ENCODE results near the gene CEACAM1. TPM values are rescaled to one million over a fixed set of nuclear protein-coding genes. Genes with fewer than 3 reads are reported as not detected.

The CEACAM1 gene
- total RNA-seq, 2 donors from 2014 or later = 251 to 510 TPM

DNA sequence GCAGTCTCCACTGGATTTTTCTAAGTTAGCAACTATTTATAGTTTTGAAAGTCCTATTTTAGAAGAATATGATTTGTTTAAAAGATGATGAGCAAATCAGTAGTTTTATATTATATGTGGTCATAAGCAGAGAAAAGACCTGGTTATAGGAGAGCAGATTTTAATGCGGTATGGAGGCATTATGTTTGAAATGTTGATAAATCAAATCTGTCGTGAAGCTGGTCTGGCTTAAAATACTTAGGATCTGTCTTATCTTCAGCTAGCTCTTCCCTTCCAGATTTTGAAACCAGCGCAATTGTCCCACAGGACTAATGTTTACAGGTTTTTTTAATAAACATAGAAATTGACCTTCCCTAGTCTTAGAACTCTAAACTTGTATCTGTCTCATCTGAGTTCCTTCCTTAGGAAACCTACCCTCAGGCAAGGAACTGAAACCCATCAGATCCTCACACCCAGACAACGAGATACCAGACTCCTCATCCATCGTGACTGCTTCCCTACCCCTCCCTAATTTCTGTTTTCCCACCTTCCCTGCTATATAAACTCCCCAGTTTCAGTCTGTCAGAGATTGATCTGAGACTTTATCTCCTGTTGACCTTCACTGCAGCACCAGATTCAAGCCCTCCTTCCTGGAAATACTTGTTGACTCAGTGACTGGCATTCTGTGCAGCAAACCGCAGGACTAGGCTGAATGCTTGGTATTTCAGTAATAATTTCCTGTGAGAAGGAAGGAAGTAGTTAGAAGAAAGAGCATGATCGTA lies 47.8 kb downstream of the CEACAM1 start:
- H3K27ac ChIP-seq = no peak overlapping the region

DNA sequence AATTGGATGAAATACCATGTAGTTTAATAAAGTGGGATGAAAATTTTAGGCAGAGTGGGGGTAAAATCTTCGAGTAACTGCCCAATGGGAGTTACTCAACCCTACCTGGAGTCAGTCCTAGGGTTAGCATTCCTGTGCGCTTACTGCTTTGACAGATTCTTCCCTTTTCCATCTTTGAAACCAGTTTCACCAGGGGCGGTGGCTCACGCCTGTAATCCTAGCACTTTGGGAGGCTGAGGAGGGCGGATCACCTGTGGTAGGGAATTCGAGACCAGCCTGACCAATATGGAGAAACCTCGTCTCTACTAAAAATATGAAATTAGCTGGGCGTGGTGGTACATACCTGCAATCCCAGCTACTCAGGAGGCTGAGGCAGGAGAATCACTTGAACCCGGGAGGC lies 48.5 kb downstream of the CEACAM1 start:
- intact Hi-C loops (cut with DNase I) = no loop called here
- no peaks in the 10 kb centered on the region for H3K36me3 ChIP-seq
- no peak overlapping the region for H3K4me3 ChIP-seq
- H3K4me1 ChIP-seq = no peaks in the 10 kb centered on the region
- H3K27ac ChIP-seq = no peak overlapping the region
- no peak for DNase-seq
- H3K27me3 ChIP-seq = no peaks in the 10 kb centered on the region
- no peak overlapping the region for H3K9ac ChIP-seq (ENCODE audit: low read depth in 2 of 2, low read length in 2 of 2)
- no peaks in the 10 kb centered on the region for H3K9me3 ChIP-seq
- TF ChIP-seq, protein P1, sequence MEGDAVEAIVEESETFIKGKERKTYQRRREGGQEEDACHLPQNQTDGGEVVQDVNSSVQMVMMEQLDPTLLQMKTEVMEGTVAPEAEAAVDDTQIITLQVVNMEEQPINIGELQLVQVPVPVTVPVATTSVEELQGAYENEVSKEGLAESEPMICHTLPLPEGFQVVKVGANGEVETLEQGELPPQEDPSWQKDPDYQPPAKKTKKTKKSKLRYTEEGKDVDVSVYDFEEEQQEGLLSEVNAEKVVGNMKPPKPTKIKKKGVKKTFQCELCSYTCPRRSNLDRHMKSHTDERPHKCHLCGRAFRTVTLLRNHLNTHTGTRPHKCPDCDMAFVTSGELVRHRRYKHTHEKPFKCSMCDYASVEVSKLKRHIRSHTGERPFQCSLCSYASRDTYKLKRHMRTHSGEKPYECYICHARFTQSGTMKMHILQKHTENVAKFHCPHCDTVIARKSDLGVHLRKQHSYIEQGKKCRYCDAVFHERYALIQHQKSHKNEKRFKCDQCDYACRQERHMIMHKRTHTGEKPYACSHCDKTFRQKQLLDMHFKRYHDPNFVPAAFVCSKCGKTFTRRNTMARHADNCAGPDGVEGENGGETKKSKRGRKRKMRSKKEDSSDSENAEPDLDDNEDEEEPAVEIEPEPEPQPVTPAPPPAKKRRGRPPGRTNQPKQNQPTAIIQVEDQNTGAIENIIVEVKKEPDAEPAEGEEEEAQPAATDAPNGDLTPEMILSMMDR (IDR thresholded peaks at IDR 0.05) = no peak

More for the DNA sequence above, 47.8 kb downstream of the CEACAM1 start:
- intact Hi-C loops (cut with DNase I) = no loop called here
- no peaks in the 10 kb centered on the region for H3K4me1 ChIP-seq
- no peaks in the 10 kb centered on the region for H3K9me3 ChIP-seq
- DNase-seq = no peak
- TF ChIP-seq, protein P1 (IDR thresholded peaks at IDR 0.05) = no peak
- no peaks in the 10 kb centered on the region for H3K27me3 ChIP-seq
- H3K9ac ChIP-seq (ENCODE audit: low read depth in 2 of 2, low read length in 2 of 2) = peak overlapping the region in 1 of 2 donors; percentile 49
- H3K36me3 ChIP-seq = no peaks in the 10 kb centered on the region
- no peak overlapping the region for H3K4me3 ChIP-seq

DNA sequence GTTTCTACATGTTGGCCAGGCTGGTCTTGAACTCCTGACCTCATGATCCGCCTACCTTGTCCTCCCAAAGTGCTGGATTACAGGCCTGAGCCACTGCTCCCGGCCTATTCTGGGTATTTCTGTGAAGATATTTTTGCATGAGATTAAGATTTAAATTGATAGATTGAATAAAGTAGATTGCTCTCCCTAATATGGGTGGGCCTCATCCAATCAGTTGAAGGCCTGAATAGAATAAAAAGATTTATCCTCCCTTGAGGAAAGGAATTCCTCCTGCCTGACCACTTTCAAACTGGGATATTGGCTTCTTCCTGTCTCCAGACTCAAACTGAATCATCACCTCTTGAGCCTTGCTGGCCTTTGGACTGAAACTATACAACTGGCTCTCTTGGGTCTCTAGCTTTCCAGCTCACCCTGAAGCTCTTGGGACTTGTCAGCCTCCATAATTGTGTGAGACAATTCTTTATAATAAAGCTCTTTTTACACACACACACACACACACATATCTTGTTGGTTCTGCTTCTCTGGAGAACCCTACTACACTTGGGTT lies 49.4 kb downstream of the CEACAM1 start:
- H3K9ac ChIP-seq (ENCODE audit: low read depth in 2 of 2, low read length in 2 of 2) = no peak overlapping the region
- H3K27ac ChIP-seq = no peak overlapping the region
- H3K4me1 ChIP-seq = no peaks in the 10 kb centered on the region
- no peak for DNase-seq
- intact Hi-C loops (cut with DNase I) = no loop called here
- no peak overlapping the region for H3K4me3 ChIP-seq
- no peaks in the 10 kb centered on the region for H3K9me3 ChIP-seq
- TF ChIP-seq, protein P1 (IDR thresholded peaks at IDR 0.05) = no peak
- no peaks in the 10 kb centered on the region for H3K27me3 ChIP-seq
- no peaks in the 10 kb centered on the region for H3K36me3 ChIP-seq

DNA sequence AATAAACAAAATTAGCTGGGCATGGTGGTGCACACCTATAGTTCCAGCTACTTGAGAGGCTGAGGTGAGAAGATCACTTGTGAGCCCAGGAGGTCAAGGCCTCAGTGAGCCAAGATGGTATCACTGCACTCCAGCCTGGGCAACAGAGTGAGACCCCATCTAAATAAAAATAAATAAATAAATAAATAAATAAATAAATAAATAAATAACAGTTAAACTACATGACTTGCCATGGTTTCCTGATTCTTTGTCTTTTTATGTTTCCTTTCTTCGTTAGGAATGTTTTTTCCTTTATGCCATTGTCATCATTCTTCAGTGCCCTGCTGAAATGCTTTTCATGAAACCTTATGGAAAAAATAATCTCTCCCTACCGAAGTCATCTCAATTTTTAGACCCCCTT lies 50.3 kb downstream of the CEACAM1 start:
- H3K9ac ChIP-seq (ENCODE audit: low read depth in 2 of 2, low read length in 2 of 2) = no peak overlapping the region
- no peaks in the 10 kb centered on the region for H3K36me3 ChIP-seq
- H3K4me1 ChIP-seq = no peaks in the 10 kb centered on the region
- no peak overlapping the region for H3K4me3 ChIP-seq
- intact Hi-C loops (cut with DNase I) = no loop called here
- no peaks in the 10 kb centered on the region for H3K27me3 ChIP-seq
- no peaks in the 10 kb centered on the region for H3K9me3 ChIP-seq
- TF ChIP-seq, protein P1 (IDR thresholded peaks at IDR 0.05) = no peak
- no peak for DNase-seq
- H3K27ac ChIP-seq = no peak overlapping the region

DNA sequence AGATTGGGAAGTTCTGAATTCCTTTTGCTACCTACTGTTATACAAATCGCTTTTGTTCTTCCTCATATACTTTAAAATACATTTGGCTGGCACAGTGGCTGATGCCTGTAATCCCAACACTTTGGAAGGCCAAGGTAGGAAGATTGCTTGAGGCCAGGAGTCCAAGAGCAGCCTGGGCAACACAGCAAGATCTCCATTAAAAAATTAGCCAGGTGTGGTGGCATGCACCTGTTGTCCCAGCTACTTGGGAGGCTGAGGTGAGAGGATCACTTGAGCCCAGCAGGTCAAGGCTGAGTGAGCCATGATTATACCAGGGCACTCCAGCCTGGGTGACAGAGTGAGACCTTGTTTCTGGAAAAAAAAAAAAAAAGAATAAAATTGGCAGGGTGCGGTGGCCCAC lies 51.2 kb downstream of the CEACAM1 start:
- no peak for DNase-seq
- Histone ChIP-seq H3K36me3 (no peaks in the 10 kb centered on the region), H3K9me3 (no peaks in the 10 kb centered on the region), H3K4me1 (no peaks in the 10 kb centered on the region), H3K4me3 (no peak overlapping the region), H3K27me3 (no peaks in the 10 kb centered on the region), H3K27ac (no peak overlapping the region), H3K9ac (ENCODE audit: low read depth in 2 of 2, low read length in 2 of 2) (no peak overlapping the region)
- TF ChIP-seq, protein P1 (IDR thresholded peaks at IDR 0.05) = no peak
- intact Hi-C loops (cut with DNase I) = no loop called here
